HG02642 (cell line): ENCODE data around the gene GJB3.
"Not testable (repeated sequence)": the region's sequence is repeated elsewhere in the genome, so short reads cannot be mapped to it uniquely, and the experiment has no call there.

ENCODE experiments used
- ATAC-seq: cut with Tn5 transposase; IDR thresholded peaks from one replicate; pipeline ENCODE4 v1.9.1; 2021; ENCODE audit warnings: mild to moderate bottlenecking; ENCODE audit not compliant: unreplicated experiment, poor library complexity

The GJB3 gene

DNA sequence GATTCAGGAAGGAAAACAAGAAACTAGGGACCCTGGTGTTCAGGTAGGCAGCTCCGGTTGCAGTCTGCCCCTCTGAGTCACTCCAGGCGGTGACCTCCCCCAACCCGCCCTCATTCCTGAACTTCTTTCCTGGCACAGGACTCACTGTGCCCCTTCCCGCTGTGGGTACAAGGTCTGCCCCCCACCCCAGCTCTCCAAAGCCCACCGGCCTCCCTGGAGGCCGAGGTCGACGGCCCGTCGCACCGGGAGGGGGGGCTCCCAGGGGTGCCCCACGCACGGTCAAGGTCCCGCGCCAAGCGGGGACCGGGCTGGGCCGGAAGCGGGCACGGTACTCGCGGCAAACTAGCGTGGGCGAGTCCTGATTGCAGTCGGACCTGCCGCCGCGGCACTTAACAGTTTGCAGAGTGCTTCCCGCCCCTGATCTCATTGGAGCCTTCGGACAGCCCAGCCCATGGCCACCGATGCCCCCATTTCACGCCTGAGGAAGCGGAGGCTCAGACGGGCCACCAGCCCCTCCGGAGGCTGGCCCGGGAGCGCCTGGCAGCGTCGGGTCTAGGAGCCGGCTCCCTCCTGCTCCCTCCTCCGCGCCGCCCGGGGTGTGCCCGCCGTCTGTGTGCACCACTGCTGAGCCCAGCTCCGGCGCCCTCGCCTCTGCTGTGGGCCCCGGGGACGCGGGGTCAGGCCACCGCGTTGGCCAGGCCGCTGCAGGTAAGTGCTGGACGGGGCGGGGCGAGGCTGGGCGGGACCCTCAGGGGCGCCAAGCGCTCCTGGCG, at the start of gene GJB3:
Gene GJB3, plus strand, starts transcription at position 144 of the 773 bp plus-strand sequence. CDS start 3,549 bp downstream, outside the sequence.
- no peak for ATAC-seq

DNA sequence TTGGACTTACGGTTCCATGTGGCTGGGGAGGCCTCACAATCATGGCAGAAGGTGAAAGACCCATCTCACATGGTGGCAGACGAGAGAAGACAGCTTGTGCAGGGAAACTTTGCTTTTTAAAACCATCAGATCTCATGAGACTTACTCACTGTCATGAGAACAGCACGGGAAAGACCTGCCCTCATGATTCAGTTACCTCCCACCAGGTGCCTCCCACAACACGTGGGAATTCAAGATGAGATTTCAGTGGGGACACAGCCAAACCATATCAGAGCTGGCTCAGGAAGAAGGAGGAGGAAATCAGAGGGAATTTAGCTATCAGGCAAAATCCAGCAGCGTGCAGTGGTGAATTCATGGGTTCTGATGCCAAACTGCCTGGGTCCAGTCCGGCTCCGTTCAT, 48.2 kb upstream of the GJB3 start:
- not testable (repeated sequence) for ATAC-seq

DNA sequence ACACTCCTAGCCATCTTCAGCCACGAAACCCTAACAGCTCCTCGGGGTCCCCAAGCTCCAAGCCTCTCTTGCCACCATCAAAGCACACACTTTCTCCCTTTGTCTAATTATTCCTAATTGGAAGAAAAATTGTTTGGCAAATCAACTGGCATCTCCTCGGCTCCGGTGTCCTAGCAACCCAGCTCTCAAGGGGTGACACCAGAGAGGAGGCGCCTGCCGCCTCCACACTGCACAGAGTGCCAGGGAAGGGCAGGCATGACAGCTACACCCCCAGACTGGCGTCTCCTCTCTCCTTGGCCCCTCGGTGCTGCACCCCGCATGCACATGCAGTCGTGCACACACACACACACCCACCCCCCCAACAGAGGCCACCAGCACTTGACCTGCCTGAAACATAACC, 44.3 kb upstream of the GJB3 start:
- no peak for ATAC-seq

DNA sequence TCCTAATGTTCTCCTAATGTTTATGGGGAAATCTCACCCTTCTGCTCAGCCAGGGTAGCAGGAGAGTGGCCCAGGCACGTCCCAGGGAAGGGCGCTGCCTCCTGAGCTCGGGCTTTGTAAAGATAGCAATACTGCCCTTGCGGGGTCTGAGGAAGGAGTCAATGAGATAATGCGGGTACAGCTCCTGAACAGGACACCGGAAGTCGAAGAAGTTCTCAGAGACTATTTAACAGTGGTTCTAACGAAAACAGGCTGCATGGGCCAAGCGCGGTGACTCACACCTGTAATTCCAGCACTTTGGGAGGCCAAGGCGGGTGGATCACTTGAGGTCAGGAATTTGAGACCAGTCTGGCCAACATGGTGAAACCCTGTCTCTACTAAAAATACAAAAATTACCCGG, 43.8 kb upstream of the GJB3 start:
- ATAC-seq = not testable (repeated sequence)

DNA sequence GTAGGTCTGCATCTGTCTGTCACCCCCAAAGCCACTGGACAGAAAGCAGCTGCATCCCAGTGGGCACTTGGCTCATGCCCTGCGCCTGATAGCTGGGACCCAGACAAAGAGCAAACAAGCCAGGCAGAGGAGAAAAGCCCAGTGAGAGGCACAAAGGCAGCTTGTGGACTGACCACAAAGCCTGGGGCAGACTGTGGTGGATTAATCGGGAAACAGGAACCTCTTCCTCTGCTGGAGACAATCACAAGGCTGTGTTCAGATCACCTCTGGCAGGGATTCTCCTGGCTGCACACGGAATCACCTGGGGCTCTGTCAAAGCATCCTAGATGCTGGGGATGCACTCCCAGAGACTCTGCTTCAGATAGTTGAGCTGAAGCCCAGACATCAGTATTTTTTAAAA, 41.4 kb upstream of the GJB3 start:
- ATAC-seq = no peak

DNA sequence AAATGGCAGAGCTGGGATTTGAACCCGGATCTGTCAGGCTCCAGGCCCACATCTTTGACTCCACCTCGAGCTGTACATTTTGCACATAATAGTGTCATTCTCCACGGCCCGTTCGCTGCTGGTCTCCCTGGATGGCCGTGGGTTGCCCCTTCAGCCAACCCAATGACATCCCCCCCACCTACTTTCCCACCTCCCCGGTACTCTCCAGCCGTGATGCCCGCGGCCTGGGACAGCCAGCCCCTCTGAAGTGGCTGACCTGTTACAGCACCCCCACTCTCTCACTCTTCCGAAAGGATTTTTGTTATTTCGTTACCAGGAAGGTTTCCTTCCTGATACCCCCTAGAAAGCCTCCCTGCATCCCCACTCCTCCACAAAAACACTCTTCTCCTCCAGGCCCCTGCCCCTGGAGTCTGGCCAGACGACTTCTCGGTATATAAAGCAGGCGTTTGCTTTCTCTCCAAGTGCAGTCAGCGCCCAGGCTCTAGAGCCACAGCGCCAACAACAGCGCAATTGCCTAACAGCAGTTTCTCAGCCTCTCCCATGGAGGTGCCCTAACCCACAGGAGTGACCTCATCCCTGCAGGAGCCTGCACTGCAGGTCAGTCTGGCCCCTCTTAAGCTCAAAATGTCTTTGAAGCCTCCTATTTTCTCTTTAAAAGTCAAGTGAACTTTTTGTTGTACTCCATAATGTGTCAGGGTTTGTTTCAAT, 40.7 kb upstream of the GJB3 start:
- no peak for ATAC-seq

DNA sequence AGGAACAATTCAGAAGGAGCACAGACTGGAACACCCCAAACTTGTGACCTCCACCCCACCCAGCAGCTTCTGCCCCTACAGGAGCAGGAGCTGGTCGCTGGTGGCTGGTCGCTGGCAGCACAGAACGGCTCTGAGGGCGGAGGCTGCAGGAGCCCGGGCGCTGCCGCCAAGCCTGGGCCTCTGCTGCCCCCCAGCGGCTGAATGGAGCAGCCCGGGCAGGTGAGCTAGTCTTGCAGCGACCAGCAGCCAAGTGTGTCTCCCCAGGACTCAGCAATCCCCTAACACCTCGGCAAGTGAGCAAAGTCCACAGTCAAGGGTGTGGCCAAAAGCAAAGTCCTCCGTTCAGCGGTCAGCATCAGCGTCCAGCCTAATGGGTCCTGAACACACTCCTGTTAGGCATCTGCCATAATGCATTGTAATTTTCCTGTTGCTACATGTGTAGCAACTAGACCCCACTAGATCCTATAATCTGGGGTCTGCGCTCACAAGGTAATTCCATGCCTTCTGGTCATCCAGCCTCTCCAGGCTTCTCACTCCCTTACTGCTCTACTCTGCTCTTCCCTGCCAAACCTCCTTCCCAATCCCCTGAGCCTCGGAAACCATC, 38.2 kb upstream of the GJB3 start:
- peak; percentile 72 for ATAC-seq

DNA sequence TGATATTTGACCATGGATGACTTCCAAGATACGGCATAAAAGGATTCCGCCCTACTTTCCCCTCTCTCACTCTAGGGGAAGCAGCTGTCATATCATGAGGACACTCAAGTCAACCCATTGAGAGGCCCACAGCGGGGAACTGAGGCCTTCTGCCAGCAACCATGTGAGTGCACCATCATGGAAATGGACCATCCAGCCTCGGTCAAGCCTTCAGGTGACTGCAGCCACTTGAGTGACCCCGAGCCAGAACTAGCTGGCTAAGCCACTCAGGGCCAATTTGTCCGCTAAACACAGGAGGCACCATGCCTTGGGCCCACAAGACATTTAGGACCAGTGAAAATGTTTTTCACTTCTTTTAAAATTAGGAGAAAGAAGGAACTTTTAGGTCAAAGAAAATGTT, 37.2 kb upstream of the GJB3 start:
- no peak for ATAC-seq

GRCh38 chr1:34744851-34745250, 36.2 kb upstream of the GJB3 start:
- ATAC-seq = no peak

GRCh38 chr1:34745666-34746065, 35.3 kb upstream of the GJB3 start:
- no peak for ATAC-seq

DNA sequence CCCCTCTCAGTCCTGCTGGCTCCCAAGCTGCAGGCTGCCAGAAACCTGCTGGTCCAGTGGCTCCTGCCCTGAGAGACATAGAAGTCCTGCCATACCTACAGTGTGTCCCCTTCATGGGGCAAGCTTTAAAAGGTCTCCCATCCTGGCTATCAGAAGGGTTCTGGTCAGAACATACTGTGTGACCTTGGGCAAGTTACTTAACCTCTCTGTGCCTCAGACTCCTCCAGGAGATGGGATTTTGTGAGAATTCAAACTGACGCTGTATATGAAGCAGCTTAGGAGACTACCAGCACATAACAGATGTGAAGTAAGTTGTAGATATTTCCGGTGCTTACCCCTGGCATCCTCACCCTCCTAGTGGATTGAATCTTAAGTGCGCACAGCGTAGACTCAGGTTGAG, 34.9 kb upstream of the GJB3 start:
- ATAC-seq = no peak

GRCh38 chr1:34746785-34747637, 34.0 kb upstream of the GJB3 start:
- ATAC-seq = no peak

GRCh38 chr1:34747638-34747941, 33.4 kb upstream of the GJB3 start:
- ATAC-seq = no peak

GRCh38 chr1:34749992-34750391, 31.0 kb upstream of the GJB3 start:
- no peak for ATAC-seq

- ATAC-seq = no peak
Measured at GRCh38 chr1:34750610-34751009, 30.4 kb upstream of the GJB3 start.

GRCh38 chr1:34753163-34753562, 27.9 kb upstream of the GJB3 start:
- ATAC-seq = no peak

GRCh38 chr1:34754964-34755637, 25.9 kb upstream of the GJB3 start, which contains the start of gene GJB5:
GJB5 (plus strand) TSS chr1:34755047; CDS start chr1:34757331, 2,284 bp downstream.
- ATAC-seq = no peak

DNA sequence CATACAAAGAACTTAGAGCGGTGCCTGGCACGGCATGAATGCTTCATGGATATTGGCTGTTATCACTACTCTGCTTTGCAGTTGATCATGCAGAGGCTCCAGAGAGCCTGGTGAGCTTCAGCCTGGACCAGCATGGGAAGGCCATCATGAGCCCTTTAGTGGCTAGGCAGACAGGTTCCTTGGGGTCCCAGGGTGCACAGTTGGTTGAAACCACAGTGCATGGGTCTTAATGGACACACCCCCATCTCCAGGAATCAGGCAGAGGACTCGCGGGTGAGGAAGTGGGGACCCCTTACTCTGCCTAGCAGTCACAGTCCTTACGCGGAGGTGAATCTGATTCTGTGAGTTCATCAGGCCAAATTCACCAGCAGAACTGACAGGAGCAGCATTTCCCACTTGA, 25.1 kb upstream of the GJB3 start:
- ATAC-seq = no peak

- ATAC-seq = no peak
Measured at GRCh38 chr1:34757386-34757785, 23.6 kb upstream of the GJB3 start.

DNA sequence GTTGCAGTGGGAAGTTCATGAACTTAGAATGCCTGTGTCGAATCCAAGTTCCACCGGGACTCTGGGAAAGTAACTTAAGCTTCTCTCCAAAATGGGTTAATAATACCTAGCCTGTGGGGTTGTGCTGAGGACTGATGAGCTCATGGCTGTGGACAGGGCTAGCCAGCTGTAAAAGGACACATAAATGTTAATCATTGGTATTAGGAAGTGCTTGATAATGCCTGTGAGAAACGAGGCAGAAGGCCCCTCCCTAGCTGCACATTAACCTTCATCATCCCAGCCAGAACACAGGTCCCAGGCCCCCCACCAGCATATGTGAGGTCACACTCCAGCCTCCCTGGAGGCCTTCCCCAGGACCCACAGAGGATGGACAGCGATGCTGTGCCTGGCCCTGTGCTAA, 22.3 kb upstream of the GJB3 start:
- no peak for ATAC-seq
